Subcutaneous abdominal adipose tissue (tissue), 5 donors: Measurements from ENCODE around the gene KIF5B.
"Not testable (repeated sequence)": the region's sequence is repeated elsewhere in the genome, so short reads cannot be mapped to it uniquely, and the experiment has no call there.

ENCODE experiments used
- H3K27ac ChIP-seq: one replicate; pipeline ENCODE4 v1.7.0; 2013; ENCODE audit warnings: low read depth, mild to moderate bottlenecking, inconsistent platforms, low read length, moderate library complexity
- H3K27me3 ChIP-seq, 5 donors: one replicate each; pipeline ENCODE4 v1.7.0; 2013; ENCODE audit warnings: low read length in 5 of 5, inconsistent platforms in 1 of 5; ENCODE audit not compliant: control insufficient read depth in 5 of 5, insufficient read depth in 4 of 5
- H3K36me3 ChIP-seq, 5 donors: one replicate each; pipeline ENCODE4 v1.7.0; 2013; ENCODE audit warnings: low read length in 5 of 5; ENCODE audit not compliant: control insufficient read depth in 5 of 5, insufficient read depth in 5 of 5
- H3K4me1 ChIP-seq, 5 donors: one replicate each; pipeline ENCODE4 v1.7.0; 2013; ENCODE audit warnings: low read length in 5 of 5, mild to moderate bottlenecking in 3 of 5, moderate library complexity in 1 of 5; ENCODE audit not compliant: control insufficient read depth in 5 of 5, insufficient read depth in 5 of 5
- H3K4me3 ChIP-seq, 5 donors: one replicate each; pipeline ENCODE4 v1.7.0; 2013; ENCODE audit warnings: low read length in 5 of 5, low read depth in 1 of 5
- H3K9ac ChIP-seq, 5 donors: one replicate each; pipeline ENCODE4 v1.7.0; 2013; ENCODE audit warnings: low read length in 5 of 5, mild to moderate bottlenecking in 4 of 5, moderate library complexity in 3 of 5
- H3K9me3 ChIP-seq, 5 donors: one replicate each; pipeline ENCODE4 v1.7.0; 2013; ENCODE audit warnings: low read length in 5 of 5; ENCODE audit not compliant: control insufficient read depth in 5 of 5
- donor health status: healthy.
- donor health status: healthy.
- donor health status: healthy.
- donor health status: healthy.
- donor health status: healthy.

KIF5B gene

DNA sequence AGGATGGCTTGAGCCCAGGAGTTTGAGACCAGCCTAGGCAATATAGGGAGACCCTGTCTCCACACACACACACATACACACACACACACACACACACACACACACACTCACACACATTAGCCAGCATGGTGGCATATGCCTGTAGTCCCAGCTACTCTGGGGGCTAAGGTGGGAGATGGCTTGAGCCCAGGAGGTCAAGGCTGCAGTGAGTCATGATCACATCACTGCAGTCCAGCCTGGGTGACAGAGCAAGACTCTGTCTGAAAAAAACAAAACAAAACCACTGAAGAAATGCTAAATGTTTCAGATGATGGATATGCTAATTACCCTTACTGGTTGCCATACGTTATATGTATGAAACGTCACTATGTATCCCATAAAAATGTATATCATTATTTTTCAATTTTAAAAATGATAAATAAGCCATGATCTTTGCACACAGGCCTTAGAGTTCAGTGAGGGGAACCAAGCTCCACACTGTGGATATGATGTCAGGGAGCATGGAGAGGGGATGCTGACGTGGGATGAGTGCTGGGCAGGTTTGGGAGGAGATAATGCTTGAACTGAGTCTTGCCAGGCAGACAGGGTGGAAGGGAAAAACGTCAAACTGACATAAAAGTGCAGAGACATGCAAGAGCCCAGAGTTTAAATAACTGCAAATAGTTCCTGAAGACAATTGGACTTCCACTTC, 81.6 kb downstream of the KIF5B start:
- peaks cover 0 to 9% (median 0%) of the 10 kb centered on the region in 5 donors for H3K4me1 ChIP-seq
- H3K36me3 ChIP-seq = no peaks in the 10 kb centered on the region
- H3K9me3 ChIP-seq = no peaks in the 10 kb centered on the region
- H3K27me3 ChIP-seq = no peaks in the 10 kb centered on the region
- no peak overlapping the region for H3K27ac ChIP-seq
- no peak overlapping the region for H3K9ac ChIP-seq
- no peak overlapping the region for H3K4me3 ChIP-seq

GRCh38 chr10:31972519-31973041, 83.6 kb downstream of the KIF5B start:
- H3K4me3 ChIP-seq = no peak overlapping the region
- H3K27me3 ChIP-seq = no peaks in the 10 kb centered on the region
- H3K36me3 ChIP-seq = no peaks in the 10 kb centered on the region
- H3K4me1 ChIP-seq = peaks cover 0 to 2% (median 0%) of the 10 kb centered on the region in 5 donors
- no peak overlapping the region for H3K9ac ChIP-seq
- H3K9me3 ChIP-seq = no peaks in the 10 kb centered on the region
- H3K27ac ChIP-seq = no peak overlapping the region

DNA sequence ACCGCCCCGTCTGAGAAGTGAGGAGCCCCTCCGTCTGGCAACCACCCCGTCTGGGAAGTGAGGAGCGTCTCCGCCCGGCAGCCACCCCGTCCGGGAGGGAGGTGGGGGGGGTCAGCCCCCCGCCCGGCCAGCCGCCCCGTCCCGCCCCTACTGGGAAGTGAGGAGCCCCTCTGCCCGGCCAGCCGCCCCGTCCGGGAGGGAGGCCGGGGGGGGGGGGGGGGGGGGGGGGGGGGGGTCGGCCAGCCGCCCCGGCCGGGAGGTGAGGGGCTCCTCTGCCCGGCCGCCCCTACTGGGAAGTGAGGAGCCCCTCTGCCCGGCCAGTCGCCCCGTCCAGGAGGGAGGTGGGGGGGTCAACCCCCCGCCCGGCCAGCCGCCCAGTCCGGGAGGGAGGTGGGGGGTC, 86.4 kb downstream of the KIF5B start:
- H3K27ac ChIP-seq, H3K27me3 ChIP-seq, H3K4me3 ChIP-seq, H3K36me3 ChIP-seq, H3K9ac ChIP-seq, H3K9me3 ChIP-seq, H3K4me1 ChIP-seq: not testable (repeated sequence)

DNA sequence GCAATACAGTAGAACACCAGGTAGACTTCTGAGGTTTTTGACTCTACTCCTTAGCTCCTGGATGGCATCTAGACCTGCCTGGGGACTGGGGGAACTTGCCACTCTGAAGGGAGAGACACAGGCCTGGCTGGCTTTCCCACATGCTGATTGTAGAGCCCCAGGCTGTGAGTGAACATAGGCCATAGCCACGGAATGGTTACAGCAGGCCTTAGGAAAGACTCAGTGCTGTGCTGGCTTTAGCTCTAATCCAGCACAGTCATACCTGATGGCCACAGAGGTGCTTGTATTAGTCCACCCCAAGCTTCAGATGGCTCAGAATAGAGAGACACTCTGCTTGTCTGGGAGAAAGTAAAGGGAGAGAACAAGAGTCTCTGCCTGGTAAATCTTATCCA, 92.6 kb downstream of the KIF5B start:
- Histone ChIP-seq H3K27ac (no peak overlapping the region), H3K4me1 (peaks cover 0 to 31% (median 17%) of the 10 kb centered on the region in 5 donors)

GRCh38 chr10:31962826-31963588, 93.2 kb downstream of the KIF5B start:
- Histone ChIP-seq H3K27me3 (no peaks in the 10 kb centered on the region), H3K4me3 (no peak overlapping the region), H3K27ac (no peak overlapping the region), H3K9ac (no peak overlapping the region), H3K36me3 (no peaks in the 10 kb centered on the region), H3K9me3 (no peaks in the 10 kb centered on the region), H3K4me1 (peaks cover 0 to 31% (median 17%) of the 10 kb centered on the region in 5 donors)

More for the DNA sequence above, 92.6 kb downstream of the KIF5B start:
- H3K9me3 ChIP-seq = no peaks in the 10 kb centered on the region
- H3K36me3 ChIP-seq = no peaks in the 10 kb centered on the region
- H3K9ac ChIP-seq = no peak overlapping the region
- H3K4me3 ChIP-seq = no peak overlapping the region
- no peaks in the 10 kb centered on the region for H3K27me3 ChIP-seq

DNA sequence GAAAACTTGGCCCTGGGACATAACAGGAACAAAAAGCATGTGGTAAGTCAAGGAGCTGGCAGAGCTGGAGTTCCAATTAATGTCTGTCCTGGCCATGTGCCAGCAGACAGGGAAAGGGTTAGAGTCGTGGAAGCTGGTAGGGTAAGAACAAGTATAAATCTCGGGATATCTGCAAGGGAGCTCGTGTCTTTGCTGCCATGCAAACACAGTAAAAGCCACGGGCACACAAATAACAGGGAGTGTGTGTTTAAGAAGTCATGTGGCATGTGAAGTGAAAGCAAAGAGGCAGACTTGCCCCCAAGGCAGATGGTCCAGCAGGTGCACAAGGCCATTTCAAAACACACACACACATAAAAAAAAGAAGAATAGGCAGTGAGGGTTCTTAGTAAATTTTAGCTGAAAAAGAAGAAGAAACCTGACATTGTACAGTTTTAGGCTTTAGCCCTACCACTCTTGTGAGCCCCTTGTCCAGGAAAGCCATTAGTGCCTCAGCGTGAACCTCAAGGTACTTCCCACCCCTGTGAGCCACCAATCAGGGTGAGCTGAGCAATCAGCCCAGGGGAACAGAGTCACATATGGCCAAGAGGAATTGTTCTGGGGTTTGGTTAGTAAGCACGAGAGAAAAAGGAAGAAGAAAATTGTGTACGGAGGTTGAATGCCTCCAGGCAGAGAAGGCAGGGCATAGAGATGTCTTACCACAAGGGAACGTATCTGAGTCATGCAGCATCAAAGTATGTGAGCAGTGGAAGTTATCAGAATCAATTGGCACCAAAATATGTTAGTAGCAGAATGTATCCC, 94.7 kb downstream of the KIF5B start:
- Histone ChIP-seq H3K36me3 (no peaks in the 10 kb centered on the region), H3K27ac (no peak overlapping the region), H3K9me3 (no peaks in the 10 kb centered on the region), H3K9ac (no peak overlapping the region), H3K27me3 (no peaks in the 10 kb centered on the region), H3K4me3 (no peak overlapping the region), H3K4me1 (peaks cover 0 to 31% (median 17%) of the 10 kb centered on the region in 5 donors)

DNA sequence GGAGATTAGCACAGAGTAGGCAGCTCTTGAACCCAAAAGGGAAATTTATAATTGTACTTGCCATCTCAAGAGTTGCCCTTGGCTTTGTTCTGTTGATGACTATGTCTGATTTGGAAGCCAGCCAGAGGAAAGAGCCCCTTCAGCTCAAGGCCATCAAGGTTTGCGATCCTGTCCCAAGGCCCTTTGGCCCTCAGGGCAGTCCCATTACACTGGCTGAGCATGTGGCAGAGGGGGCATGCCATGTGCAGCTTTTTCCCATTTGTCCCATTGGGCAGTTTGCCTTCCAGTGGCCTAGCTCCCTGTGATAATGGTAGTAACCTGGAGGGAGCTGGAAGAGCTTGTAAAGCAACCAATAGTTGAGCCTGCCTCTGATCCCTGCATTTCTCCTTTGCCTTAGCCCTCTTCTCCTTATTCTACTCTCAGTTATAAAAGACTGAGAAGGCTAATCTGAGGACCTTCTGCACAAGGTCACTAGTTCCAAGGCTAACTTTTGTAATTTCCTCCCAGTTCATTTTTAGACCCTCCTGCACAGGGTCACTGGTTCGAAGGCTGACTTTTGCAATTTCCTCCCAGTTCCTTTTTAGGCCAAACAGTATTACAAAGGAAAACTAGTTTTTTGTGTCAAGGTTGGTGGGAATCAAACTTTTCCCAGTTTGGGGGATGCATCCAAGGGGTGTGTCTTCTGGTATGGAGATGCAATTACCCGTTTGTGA, 96.6 kb downstream of the KIF5B start:
- Histone ChIP-seq H3K36me3 (no peaks in the 10 kb centered on the region), H3K4me3 (no peak overlapping the region), H3K27me3 (no peaks in the 10 kb centered on the region), H3K9me3 (peaks cover 0 to 3% (median 0%) of the 10 kb centered on the region in 5 donors), H3K9ac (no peak overlapping the region), H3K27ac (no peak overlapping the region), H3K4me1 (peaks cover 0 to 31% (median 17%) of the 10 kb centered on the region in 5 donors)
